ENCODE results near the gene LIMK2.

DNA sequence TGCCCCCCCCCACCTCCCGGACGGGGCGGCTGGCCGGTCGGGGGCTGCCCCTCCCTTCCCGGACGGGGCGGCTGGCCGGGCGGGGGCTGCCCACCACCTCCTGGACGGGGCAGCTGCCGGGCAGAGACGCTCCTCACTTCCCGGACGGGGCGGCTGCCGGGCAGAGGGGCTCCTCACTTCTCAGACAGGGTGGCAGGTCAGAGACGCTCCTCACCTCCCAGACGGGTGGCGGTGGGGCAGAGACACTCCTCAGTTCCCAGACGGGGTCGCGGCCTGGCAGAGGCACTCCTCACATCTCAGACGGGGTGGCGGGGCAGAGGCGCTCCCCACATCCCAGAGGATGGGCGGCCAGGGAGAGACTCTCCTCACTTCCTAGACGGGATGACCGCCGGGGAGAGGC lies 28.1 kb upstream of the LIMK2 start:
- TF ChIP-seq POLR2AphosphoS5 (IDR thresholded peaks at IDR 0.05) (no peak), POLR2A (IDR thresholded peaks at IDR 0.05) (no peak), EP300 (IDR thresholded peaks at IDR 0.05) (no peak)
- TF ChIP-seq, protein P1, sequence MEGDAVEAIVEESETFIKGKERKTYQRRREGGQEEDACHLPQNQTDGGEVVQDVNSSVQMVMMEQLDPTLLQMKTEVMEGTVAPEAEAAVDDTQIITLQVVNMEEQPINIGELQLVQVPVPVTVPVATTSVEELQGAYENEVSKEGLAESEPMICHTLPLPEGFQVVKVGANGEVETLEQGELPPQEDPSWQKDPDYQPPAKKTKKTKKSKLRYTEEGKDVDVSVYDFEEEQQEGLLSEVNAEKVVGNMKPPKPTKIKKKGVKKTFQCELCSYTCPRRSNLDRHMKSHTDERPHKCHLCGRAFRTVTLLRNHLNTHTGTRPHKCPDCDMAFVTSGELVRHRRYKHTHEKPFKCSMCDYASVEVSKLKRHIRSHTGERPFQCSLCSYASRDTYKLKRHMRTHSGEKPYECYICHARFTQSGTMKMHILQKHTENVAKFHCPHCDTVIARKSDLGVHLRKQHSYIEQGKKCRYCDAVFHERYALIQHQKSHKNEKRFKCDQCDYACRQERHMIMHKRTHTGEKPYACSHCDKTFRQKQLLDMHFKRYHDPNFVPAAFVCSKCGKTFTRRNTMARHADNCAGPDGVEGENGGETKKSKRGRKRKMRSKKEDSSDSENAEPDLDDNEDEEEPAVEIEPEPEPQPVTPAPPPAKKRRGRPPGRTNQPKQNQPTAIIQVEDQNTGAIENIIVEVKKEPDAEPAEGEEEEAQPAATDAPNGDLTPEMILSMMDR (IDR thresholded peaks at IDR 0.05), result no peak

Data from stomach (tissue), 4 donors.